T-cell (primary cell): Measurements from ENCODE around the gene FITM1. TPM values are rescaled to one million over a fixed set of nuclear protein-coding genes. Genes with fewer than 3 reads are reported as not detected.

Source experiments
- ATAC-seq, 4 experiments: fragments of 200-7000 bp in 3 of 4; fragments of 150-1000 bp in 1 of 4; cut with Tn5 transposase; replicated peaks in 1 of 4; 1 replicate in 3 of 4; 2 replicates in 1 of 4; pipeline ENCODE4 v1.10.0; 2021; ENCODE audit warnings: moderate library complexity in 3 of 4, mild to moderate bottlenecking in 2 of 4, moderate number of reproducible peaks in 1 of 4
- CTCF ChIA-PET, 2 donors: fragments of 300-600 bp; sonication (Branson Sonifier 250); formaldehyde crosslinking; loops; one replicate each; lab custom pipeline; 2022; ENCODE audit warnings: antibody characterized with exemption in 2 of 2; lab: Charles Lee
- POLR2A ChIA-PET, 2 donors: fragments of 300-600 bp; sonication (Branson Sonifier 250); formaldehyde crosslinking; loops; one replicate each; lab custom pipeline; 2022; ENCODE audit warnings: antibody characterized with exemption in 2 of 2; lab: Charles Lee
- DNase-seq, 35 experiments: peaks; one replicate each; pipeline versions ENCODE4 v3.0.0 to v3.0.0-alpha.2; 2013 to 2023
- H3K27ac ChIP-seq: one replicate; pipeline ENCODE4 v1.5.1; 2013; ENCODE audit warnings: low read length
- H3K27me3 ChIP-seq, 2 experiments: replicated peaks in 1 of 2; 1 replicate in 1 of 2; 2 replicates in 1 of 2; pipeline versions ENCODE4 v1.6.1 to v1.7.0; 2013; ENCODE audit warnings: low read length in 1 of 2, mixed read lengths in 1 of 2; ENCODE audit not compliant: control insufficient read depth in 2 of 2, insufficient read depth in 2 of 2; ENCODE audit errors: extremely low read depth in 1 of 2
- H3K36me3 ChIP-seq, 2 donors: 1 replicate in 1 of 2; 2 replicates in 1 of 2; pipeline versions ENCODE4 v1.6.1 to v1.7.0; 2013; ENCODE audit warnings: low read length in 1 of 2; ENCODE audit not compliant: control insufficient read depth in 2 of 2, insufficient read depth in 1 of 2; ENCODE audit errors: extremely low read depth in 1 of 2
- H3K4me1 ChIP-seq, 2 experiments: 1 replicate in 1 of 2; 2 replicates in 1 of 2; pipeline versions ENCODE4 v1.6.1 to v1.7.0; 2013; ENCODE audit warnings: low read length in 2 of 2, mixed read lengths in 1 of 2; ENCODE audit not compliant: insufficient read depth in 2 of 2, control insufficient read depth in 1 of 2; ENCODE audit errors: extremely low read depth in 1 of 2
- H3K4me3 ChIP-seq, 2 donors: 1 replicate in 1 of 2; 2 replicates in 1 of 2; pipeline versions ENCODE4 v1.5.1 to v1.7.0; 2013; ENCODE audit warnings: mild to moderate bottlenecking in 2 of 2, low read length in 1 of 2, moderate library complexity in 1 of 2; ENCODE audit not compliant: control insufficient read depth in 1 of 2; ENCODE audit errors: extremely low read depth in 1 of 2
- H3K9me3 ChIP-seq: 2 replicates; pipeline ENCODE4 v1.7.0; 2013
- H3K27ac Mint-ChIP-seq, 2 donors: one replicate each; pipeline ENCODE4 v1.8.0; 2020 to 2021; ENCODE audit warnings: mild to moderate bottlenecking in 2 of 2, mixed read lengths in 2 of 2
- H3K27me3 Mint-ChIP-seq, 2 donors: one replicate each; pipeline ENCODE4 v1.8.0; 2021 to 2022; ENCODE audit warnings: mixed read lengths in 2 of 2
- H3K36me3 Mint-ChIP-seq: one replicate; pipeline ENCODE4 v1.8.0; 2021; ENCODE audit warnings: mixed read lengths
- H3K4me1 Mint-ChIP-seq, 3 donors: one replicate each; pipeline ENCODE4 v1.8.0; 2020 to 2022; ENCODE audit warnings: mixed read lengths in 3 of 3, mild to moderate bottlenecking in 1 of 3
- H3K4me3 Mint-ChIP-seq, 3 donors: one replicate each; pipeline ENCODE4 v1.8.0; 2020 to 2022; ENCODE audit warnings: mild to moderate bottlenecking in 3 of 3, mixed read lengths in 3 of 3, moderate library complexity in 3 of 3
- H3K9me3 Mint-ChIP-seq, 3 donors: one replicate each; pipeline ENCODE4 v1.8.0; 2020 to 2022; ENCODE audit warnings: mixed read lengths in 3 of 3
- WGBS: methylation state at CpG from one replicate; pipeline ENCODE4 v1.1.5; 2013; ENCODE audit warnings: missing lambda C conversion rate; ENCODE audit not compliant: insufficient coverage; 5-methylcytosine and 5-hydroxymethylcytosine counted together
- total RNA-seq, 35 experiments: library from RNA in 6 of 35; stranded (reverse) in 6 of 35; fragments of 120-200 nt in 1 of 35; gene quantifications; one replicate each; pipeline versions ENCODE4 v1.2.1 to v1.2.4 and lab custom pipeline; 2013 to 2026

FITM1 gene
- total RNA-seq, 5 donors from 2014 or later (not counting 1 experiment from before 2014, with no cell fraction given) = 2.5 to 3.5 (median 3.2) TPM

DNA sequence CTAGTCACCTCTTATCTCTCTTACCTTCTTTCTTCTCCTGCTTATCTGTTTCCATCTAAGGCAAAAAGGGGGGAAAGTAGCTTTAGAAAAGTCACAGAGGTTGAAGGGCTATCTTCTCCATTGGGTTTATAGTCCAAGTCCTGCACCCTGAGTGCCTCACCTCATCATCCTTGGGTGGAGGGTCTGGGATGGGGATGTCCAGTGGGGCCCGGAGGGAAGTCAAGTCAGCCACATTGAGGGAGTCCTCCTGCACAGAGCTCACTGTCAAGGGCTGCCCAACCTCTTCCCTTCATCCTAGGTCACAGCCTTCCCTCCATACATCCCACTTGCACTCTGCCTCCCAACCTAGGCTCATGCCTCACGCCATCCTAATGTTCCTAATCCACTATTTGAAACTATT lies 14.8 kb downstream of the FITM1 start:
- peak overlapping the region; percentile 82 for H3K27ac ChIP-seq
- H3K36me3 Mint-ChIP-seq = peaks cover 27% of the 10 kb centered on the region
- peaks cover 69 to 73% (median 73%) of the 10 kb centered on the region in 3 donors for H3K4me1 Mint-ChIP-seq
- ChIA-PET POLR2A (interaction anchor here in 1 of 2 donors (0.6 to 1.1 kb wide), 3 partner anchors 9 to 31 kb away, joined by 3 to 4 read pairs (median 4); partner anchors contain the start of genes DCAF11, IRF9, NRL and PSME1), CTCF (interaction anchor here (0.5 to 2.7 kb wide), 4 partner anchors 16 to 666 kb away, joined by 3 to 30 read pairs (median 16); partner anchors contain the start of genes DCAF11 (in 1 of the 2), IRF9 (in 1 of the 2), NRL (in 1 of the 2) and TINF2 (in 1 of the 2))
- H3K9me3 Mint-ChIP-seq = no peaks in the 10 kb centered on the region
- H3K4me1 ChIP-seq = peaks cover 19 to 60% of the 10 kb centered on the region in 2 experiments
- peak overlapping the region; percentile 96 to 99 (median 97) for H3K4me3 Mint-ChIP-seq
- no peak for ATAC-seq
- H3K27me3 ChIP-seq = no peaks in the 10 kb centered on the region
- H3K4me3 ChIP-seq = no peak overlapping the region
- peaks cover 5 to 43% of the 10 kb centered on the region in 2 donors for H3K36me3 ChIP-seq
- no CpG with 5 or more reads among the region's 2 CpGs for WGBS
- no peaks in the 10 kb centered on the region for H3K9me3 ChIP-seq
- DNase-seq = no peak
- peak overlapping the region; percentile 95 to 99 for H3K27ac Mint-ChIP-seq
- H3K27me3 Mint-ChIP-seq = no peaks in the 10 kb centered on the region

DNA sequence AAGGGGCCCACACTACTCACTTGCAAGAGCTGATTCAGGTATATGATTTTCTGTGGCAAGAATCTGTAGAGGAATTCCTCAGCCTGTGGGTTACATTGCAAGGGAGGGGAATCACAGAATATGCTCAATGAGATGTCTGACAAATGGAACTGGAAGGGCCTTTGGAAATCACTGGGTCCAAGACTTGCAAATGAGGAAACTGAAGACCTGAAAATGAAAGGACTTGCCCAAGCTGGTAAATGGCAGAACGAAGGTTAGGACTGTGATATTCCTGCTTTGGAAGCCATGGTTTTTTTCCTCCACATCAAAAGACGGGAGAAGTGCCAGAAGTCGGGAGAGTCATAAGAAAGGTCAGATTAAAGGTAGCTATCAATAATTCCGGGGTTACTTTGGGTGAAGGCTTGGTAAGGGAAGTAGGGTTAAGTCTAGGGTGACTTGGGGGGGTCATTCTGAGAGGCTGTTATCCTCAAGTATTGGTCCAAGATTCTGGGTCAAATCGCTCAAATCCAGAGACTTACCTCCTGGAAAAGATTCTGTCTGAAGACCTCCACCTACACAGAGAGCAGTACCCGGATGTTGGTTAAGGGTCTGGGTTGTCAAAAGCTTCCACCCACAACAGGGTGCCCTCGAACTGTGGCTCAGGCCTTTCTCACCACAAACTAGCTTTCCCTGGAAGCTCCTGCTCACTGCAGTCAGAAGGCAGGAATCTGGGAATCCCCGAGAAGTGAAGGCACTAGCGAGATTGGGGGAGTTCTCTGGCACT lies 15.4 kb downstream of the FITM1 start:
- H3K27me3 Mint-ChIP-seq = no peaks in the 10 kb centered on the region
- peaks cover 19 to 60% of the 10 kb centered on the region in 2 experiments for H3K4me1 ChIP-seq
- CTCF ChIA-PET = interaction anchor here (0.5 to 2.7 kb wide), 5 partner anchors 15 to 667 kb away, joined by 3 to 30 read pairs (median 9); partner anchors contain the start of genes DCAF11 (in 1 of the 2), IRF9 (in 1 of the 2), NRL (in 1 of the 2) and TINF2 (in 1 of the 2)
- peak overlapping the region; percentile 69 to 77 for H3K4me3 ChIP-seq
- H3K4me3 Mint-ChIP-seq = peak overlapping the region; percentile 96 to 99 (median 97)
- H3K9me3 Mint-ChIP-seq = no peaks in the 10 kb centered on the region
- ATAC-seq (no peak), DNase-seq (no peak)
- peak overlapping the region; percentile 95 to 99 for H3K27ac Mint-ChIP-seq
- peaks cover 34% of the 10 kb centered on the region for H3K36me3 Mint-ChIP-seq
- no peaks in the 10 kb centered on the region for H3K27me3 ChIP-seq
- 5% methylated on average over 2 of the region's 9 CpGs for WGBS
- H3K9me3 ChIP-seq = no peaks in the 10 kb centered on the region
- peaks cover 70 to 74% (median 71%) of the 10 kb centered on the region in 3 donors for H3K4me1 Mint-ChIP-seq
- peak overlapping the region; percentile 82 for H3K27ac ChIP-seq
- POLR2A ChIA-PET = interaction anchor here (0.5 to 3.0 kb wide), 6 partner anchors 15 to 31 kb away, joined by 3 to 23 read pairs (median 6); partner anchors contain the start of genes DCAF11 (in 2 of the 2), IRF9 (in 2 of the 2) and NRL (in 2 of the 2)
- H3K36me3 ChIP-seq = peaks cover 10 to 50% of the 10 kb centered on the region in 2 donors

DNA sequence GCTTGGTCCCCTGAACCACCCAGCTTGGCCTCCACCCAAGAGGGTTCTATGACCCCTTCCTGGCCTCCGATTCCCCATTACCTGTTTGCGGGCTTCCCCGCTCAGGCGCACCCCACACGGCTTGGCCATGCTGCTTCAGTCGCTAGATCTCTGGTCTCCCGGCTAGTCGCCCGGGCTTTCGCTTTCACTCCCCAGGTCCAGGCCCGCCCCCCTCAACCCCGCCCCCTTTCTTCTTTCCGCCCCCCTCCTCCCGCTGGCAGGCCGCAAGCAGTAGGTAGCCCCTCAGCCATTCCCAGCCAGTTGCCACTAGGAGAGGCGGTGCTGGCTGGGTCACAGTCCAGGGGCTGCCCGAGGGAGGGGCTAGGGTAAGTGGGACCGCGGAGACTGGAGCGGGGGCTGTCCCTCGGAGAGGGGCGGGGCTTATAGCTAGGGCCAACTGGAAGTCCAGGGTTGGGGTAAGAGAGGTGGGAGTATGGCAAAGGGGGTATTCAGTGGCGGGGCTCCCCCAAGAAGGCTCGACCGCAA lies 16.1 kb downstream of the FITM1 start, which contains the start of gene PSME2:
Gene PSME2 (minus strand): TSS at position 158 of the 525 bp plus-strand sequence. CDS start 29 bp downstream, at position 129.
- ATAC-seq (peak; percentile 57 to 67 (median 62)), DNase-seq (peak; percentile 61 to 89 (median 74))
- Mint-ChIP-seq H3K27ac (peak within 1 kb of the TSS; percentile 95 to 99), H3K27me3 (no peaks in the 10 kb centered on the region), H3K9me3 (no peaks in the 10 kb centered on the region), H3K36me3 (peaks cover 37% of the 10 kb centered on the region), H3K4me3 (peak within 1 kb of the TSS; percentile 96 to 99 (median 97)), H3K4me1 (peaks cover 69 to 72% (median 70%) of the 10 kb centered on the region in 3 donors)
- Histone ChIP-seq H3K4me1 (peaks cover 19 to 63% of the 10 kb centered on the region in 2 experiments), H3K27me3 (no peaks in the 10 kb centered on the region), H3K9me3 (no peaks in the 10 kb centered on the region), H3K4me3 (peak within 1 kb of the TSS; percentile 69 to 91), H3K27ac (peak within 1 kb of the TSS; percentile 82), H3K36me3 (peaks cover 16 to 56% of the 10 kb centered on the region in 2 donors)
- WGBS = under 1% methylated on average over 15 of the region's 25 CpGs
- ChIA-PET POLR2A (interaction anchor here (0.5 to 3.0 kb wide), 9 partner anchors 8 to 1615 kb away, joined by 3 to 23 read pairs (median 5); partner anchors contain the start of genes DCAF11 (in 2 of the 2), NRL (in 2 of the 2), IRF9 (in 1 of the 2) and PSME1 (in 1 of the 2)), CTCF (interaction anchor here (0.6 to 2.7 kb wide), 11 partner anchors 9 to 96 kb away, joined by 3 to 30 read pairs (median 3); partner anchors contain the start of genes DCAF11 (in 1 of the 2), IRF9 (in 1 of the 2), NRL (in 1 of the 2) and PSME1 (in 1 of the 2))

GRCh38 chr14:24146978-24147760 lies 16.7 kb downstream of the FITM1 start, which contains the start of gene RNF31:
Gene RNF31, plus strand, starts transcription at chr14:24147498. Its CDS starts 201 bp downstream, at chr14:24147699.
- Histone ChIP-seq H3K4me3 (peak within 1 kb of the TSS; percentile 69 to 91), H3K27ac (peak within 1 kb of the TSS; percentile 82), H3K27me3 (no peaks in the 10 kb centered on the region), H3K9me3 (no peaks in the 10 kb centered on the region), H3K36me3 (peaks cover 20 to 63% of the 10 kb centered on the region in 2 donors), H3K4me1 (peaks cover 17 to 58% of the 10 kb centered on the region in 2 experiments)
- CTCF ChIA-PET = interaction anchor here (0.6 to 2.7 kb wide), 11 partner anchors 9 to 95 kb away, joined by 3 to 30 read pairs (median 3); partner anchors contain the start of genes IRF9 (in 2 of the 2), DCAF11 (in 1 of the 2), NRL (in 1 of the 2) and PSME1 (in 1 of the 2)
- POLR2A ChIA-PET = interaction anchor here (0.6 to 3.0 kb wide), 8 partner anchors 9 to 1616 kb away, joined by 3 to 23 read pairs (median 4); partner anchors contain the start of genes DCAF11 (in 2 of the 2), NRL (in 2 of the 2), IRF9 (in 1 of the 2) and PSME1 (in 1 of the 2)
- DNase-seq (peak; percentile 90 to 99 (median 97)), ATAC-seq (peak; percentile 89 to 93 (median 90))
- Mint-ChIP-seq H3K9me3 (no peaks in the 10 kb centered on the region), H3K4me3 (peak within 1 kb of the TSS; percentile 96 to 99 (median 97)), H3K36me3 (peaks cover 40% of the 10 kb centered on the region), H3K4me1 (peaks cover 64 to 69% (median 66%) of the 10 kb centered on the region in 3 donors), H3K27ac (peak within 1 kb of the TSS; percentile 95 to 99), H3K27me3 (no peaks in the 10 kb centered on the region)
- under 1% methylated on average over 48 of the region's 57 CpGs for WGBS

DNA sequence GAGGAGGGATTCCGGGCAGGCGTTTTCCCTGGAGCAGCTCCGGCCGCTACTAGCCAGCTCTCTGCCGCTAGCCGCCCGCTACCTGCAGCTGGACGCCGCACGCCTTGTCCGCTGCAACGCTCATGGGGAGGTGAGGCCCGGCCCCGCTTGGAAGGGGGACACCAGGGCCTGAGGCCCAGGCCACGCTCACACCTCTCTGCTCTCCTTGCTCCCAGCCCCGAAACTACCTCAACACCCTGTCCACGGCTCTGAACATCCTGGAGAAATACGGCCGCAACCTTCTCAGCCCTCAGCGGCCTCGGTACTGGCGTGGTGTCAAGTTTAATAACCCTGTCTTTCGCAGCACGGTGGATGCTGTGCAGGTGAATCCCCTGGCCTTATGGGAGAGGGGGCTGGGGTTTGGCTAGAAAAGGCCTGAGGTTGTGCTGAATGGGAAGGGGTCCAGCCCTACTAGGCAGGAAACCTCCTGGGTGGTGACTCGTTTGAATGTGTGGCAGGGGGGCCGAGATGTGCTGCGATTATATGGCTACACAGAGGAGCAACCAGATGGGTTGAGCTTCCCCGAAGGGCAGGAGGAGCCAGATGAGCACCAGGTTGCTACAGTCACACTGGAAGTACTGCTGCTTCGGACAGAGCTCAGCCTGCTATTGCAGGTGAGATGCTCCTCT lies 17.4 kb downstream of the FITM1 start:
- DNase-seq = peak in 1 of 35 experiments; percentile 23
- peaks cover 40% of the 10 kb centered on the region for H3K36me3 Mint-ChIP-seq
- H3K4me3 ChIP-seq = peak overlapping the region; percentile 69 to 91

More for the DNA sequence above, 17.4 kb downstream of the FITM1 start:
- peak overlapping the region; percentile 76 to 83 for H3K27ac Mint-ChIP-seq
- H3K4me3 Mint-ChIP-seq = peak overlapping the region; percentile 96 to 99 (median 97)
- 6% methylated on average over 18 of the region's 29 CpGs for WGBS
- Histone ChIP-seq H3K9me3 (no peaks in the 10 kb centered on the region), H3K36me3 (peaks cover 20 to 64% of the 10 kb centered on the region in 2 donors), H3K27ac (peak overlapping the region; percentile 26), H3K27me3 (no peaks in the 10 kb centered on the region), H3K4me1 (peaks cover 16 to 56% of the 10 kb centered on the region in 2 experiments)
- no peaks in the 10 kb centered on the region for H3K9me3 Mint-ChIP-seq
- ChIA-PET POLR2A (interaction anchor here (0.8 to 3.0 kb wide), 3 partner anchors 11 to 33 kb away, joined by 3 to 23 read pairs (median 3); partner anchors contain the start of genes DCAF11 (in 1 of the 2) and NRL (in 1 of the 2)), CTCF (interaction anchor here (0.8 to 2.7 kb wide), 7 partner anchors 11 to 94 kb away, joined by 3 to 30 read pairs (median 3); partner anchors contain the start of genes IRF9 (in 2 of the 2), PSME1 (in 1 of the 2) and TINF2 (in 1 of the 2))
- ATAC-seq = no peak
- no peaks in the 10 kb centered on the region for H3K27me3 Mint-ChIP-seq
- H3K4me1 Mint-ChIP-seq = peaks cover 57 to 65% (median 63%) of the 10 kb centered on the region in 3 donors
